ENCODE results near the gene MAD1L1.

Gene MAD1L1

DNA sequence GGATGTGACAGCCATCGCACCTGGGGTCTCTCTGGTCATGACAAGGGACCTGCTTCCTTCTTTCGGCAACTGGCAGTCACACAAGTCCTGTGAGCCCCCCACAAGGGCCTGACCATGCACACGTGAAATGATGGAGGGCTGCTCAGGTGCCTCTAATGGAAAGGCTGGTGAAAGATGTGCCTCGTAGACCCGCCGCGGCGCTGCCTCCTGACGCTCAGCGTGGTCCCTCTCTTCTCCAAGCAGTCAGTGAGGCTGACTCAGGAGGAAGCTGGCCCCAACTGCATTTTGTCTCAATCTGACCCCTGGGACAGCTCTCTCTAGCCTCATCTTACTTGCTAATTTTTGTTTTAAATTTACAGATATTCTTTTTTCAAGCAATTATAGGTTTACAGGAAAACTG lies 100.9 kb downstream of the MAD1L1 start:
- no peak for DNase-seq

DNA sequence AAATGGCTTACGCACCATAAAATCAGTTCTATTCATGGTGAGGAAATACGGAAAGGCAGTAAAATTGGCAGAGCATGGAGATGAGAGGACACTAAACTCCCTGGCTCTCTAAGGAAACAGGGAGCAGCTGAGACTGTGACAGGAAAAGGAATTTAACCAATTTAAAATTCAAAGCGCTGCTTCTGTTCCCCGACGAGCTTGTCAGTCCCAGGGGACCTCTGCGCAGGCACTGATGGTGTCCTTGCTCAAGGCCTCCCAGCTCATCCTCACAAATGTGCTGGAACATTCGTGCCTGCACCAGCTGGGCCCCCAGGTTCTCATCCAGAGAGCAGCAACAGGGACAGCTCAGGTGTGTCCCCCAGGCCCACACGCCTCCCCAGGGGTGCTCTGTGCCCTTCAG lies 101.4 kb downstream of the MAD1L1 start:
- no peak for DNase-seq

DNA sequence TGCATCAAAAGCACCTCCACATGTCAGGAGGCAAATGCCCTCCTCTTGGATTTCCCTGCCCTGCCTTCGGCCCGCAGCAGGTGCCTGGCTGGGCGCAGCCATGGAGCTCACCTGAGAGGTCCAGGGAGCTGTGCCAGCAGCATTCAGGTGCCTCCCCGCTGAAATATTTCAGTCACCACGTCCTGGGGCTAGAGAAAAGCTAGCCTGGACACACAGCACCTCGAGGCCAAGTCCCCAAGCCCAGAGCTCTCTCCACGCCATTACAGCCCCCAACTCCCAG lies 102.7 kb downstream of the MAD1L1 start:
- DNase-seq = no peak

DNA sequence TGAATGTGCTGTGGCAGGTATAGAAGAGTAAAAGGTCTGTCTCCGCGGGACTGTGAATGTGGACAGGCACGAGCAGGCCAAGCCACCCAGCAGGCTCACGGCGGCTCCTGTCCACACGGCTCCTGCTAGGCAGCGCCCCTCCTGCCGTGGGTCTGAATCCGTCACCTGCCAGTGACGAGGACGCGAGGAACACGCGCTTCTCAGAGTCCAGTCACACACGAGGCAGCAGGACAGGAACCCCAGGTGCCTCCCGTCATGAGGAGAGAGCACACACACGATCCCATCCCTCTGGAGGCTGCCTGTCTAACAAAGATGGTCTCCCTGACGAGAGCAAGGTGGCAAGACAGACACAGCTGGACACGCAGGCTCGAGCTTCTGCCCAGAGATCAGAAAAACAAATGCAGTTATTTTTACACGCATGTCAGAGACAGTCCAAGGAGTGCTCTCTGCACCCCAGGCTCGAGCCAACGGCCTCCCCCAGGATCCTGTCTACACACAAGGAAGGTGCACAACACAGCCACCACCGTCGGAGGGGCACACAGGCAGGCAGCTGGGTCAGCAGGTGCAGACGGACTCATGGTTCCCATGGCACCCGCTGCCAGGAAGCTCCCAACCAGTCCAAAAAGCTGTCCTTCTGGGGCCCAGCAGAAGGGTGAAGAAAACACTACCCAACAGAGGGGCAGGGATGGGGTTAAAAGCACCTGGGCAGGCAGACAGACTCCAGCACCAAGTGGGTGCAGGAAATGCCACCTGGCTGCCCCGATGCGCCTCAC lies 103.2 kb downstream of the MAD1L1 start:
- no peak for DNase-seq

DNA sequence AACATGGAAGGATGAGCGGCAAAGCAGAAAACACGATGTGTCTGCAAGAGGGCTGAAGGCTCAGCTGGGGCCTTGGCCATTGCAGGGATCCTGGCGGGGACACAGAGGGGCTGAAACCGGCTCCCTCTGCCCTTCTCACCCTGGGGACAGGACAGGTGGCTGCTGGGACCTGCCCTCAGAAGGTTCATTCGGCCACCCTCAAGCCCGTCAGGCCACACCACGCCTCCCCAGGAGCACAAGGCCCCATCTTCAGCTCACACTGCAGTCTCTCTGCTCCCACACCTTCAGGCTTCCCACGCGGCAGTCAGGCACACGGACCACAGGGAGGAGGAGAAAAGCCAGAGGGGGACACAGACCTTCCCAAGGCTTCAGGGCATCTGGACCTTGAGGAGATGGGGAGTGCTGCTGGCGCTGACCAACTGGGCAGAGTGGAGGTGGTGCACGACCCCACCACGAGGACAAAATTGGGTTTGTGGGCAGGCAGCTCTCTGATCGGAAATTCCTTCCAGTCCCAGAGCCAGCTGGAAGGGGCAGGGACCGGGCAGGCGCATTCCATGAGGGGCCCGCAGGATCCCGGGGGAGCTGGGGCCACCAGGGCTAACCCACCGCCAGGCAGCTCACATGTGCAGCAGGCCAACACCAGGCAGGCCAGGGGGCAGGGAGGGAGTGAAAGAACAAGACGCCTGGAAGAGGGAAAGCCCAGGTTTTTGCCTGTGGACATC lies 104.0 kb downstream of the MAD1L1 start:
- no peak for DNase-seq

DNA sequence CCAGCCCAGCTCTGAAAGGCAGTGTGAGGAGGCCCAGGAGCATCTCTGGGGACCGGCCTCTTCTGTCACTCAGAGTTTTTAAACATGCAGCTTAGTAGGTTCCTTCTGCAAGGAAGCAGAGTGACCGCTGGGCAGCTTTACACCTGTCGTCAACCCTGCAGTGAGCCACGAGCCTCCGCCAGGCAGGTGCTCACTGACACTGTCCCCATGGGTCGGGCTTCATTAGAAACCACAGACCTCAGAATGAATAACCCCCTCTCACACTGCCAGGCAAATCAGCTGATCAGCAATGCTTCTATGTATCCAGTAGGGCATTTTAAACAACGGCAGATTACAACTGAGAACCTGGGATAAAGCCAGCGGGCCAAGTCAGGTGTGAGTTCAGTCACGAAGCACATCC lies 106.1 kb downstream of the MAD1L1 start:
- no peak for DNase-seq

DNA sequence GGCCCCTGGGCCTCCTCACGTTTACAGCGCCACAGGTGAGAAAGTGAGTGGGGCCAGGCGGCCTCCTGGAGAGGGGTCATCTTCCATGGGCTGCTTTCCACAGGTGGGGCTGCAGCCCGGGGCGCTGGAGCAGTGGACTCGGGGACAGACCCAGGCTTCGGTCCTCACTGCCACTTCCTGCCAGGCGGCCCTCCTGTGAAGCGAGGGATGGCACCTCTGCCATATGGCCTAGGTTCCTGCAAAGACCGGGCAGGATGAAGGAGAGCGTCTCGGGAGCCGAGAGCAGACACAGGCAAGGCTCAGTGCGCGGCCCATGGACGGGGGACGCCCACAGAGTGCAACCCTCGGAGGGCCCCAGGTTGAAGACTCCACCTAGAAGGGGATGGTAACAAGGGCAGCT lies 106.8 kb downstream of the MAD1L1 start:
- DNase-seq = no peak

DNA sequence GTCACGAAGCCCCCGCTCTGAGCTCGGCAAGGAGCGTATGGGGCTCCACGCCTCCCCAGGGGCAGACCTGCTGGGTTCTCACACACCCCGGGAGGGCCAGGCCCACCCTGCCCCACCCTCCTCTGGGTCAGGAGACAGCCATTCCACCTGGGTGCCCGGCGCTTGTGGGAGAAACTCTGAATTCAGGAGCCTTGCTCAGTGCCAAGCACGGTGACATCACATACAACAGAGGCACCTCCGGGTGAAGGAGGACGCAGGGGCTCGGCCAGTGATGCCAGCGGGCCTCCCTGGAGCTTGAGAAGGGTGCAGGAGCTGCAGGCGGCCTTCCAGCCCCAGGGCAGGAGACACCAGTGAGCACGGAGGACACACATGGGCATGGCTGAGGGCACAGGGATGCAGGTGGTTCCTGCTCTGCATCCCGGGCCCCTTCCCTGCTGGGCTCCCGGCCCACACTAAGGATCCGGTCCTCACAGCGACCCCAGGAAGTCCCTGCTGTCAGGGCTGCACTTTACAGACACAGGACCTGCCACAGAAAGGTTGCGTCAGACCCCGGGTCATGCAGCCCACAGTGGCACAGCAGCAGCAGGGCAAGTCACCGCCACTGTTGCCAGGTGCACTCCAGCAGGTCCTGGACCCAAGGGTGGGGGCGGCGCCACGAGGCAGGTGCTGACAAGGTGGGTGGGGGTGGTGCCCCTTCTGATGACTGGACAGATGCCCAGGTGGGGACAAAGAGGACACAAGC lies 108.0 kb downstream of the MAD1L1 start:
- no peak for DNase-seq

DNA sequence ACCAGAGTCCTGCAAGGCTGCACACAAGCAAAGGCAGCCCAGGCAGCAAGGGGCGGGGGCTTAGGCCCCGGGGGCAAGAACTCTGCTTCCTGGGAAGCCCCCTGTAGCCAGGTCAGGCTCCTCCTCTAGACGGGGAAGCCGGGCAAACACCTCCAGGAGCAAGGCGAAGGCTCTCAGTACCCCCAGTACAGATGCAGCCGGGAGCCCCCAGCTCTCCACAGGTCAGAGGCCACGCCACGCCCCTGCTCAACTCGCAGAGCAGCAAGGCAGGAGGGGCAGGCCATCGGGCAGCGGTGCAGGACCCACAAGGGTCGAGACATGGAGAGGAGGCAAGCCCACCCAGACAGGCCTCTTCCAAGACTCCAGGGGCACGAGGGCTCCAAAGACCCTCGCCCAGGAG lies 108.8 kb downstream of the MAD1L1 start:
- DNase-seq = no peak

DNA sequence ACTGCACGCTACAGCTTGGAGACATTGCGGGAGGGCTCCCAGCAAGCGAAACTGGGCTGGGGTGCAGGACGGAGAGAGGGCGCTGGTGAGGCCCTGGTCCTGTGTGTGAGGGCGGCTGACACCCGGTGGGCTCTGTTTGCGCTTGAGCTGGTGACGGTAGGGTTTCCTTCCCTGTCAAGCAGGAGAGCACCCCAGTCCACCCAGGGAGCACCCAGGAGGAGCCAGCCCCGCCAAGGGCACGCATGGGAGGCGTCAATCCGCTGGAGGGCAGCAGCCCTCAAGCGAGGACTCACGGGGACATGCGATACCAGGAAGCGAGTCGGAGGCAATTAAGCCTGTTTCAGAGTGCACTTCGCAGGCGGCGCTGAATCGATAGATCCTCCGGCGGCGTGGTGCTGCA lies 109.4 kb downstream of the MAD1L1 start:
- DNase-seq = no peak

DNA sequence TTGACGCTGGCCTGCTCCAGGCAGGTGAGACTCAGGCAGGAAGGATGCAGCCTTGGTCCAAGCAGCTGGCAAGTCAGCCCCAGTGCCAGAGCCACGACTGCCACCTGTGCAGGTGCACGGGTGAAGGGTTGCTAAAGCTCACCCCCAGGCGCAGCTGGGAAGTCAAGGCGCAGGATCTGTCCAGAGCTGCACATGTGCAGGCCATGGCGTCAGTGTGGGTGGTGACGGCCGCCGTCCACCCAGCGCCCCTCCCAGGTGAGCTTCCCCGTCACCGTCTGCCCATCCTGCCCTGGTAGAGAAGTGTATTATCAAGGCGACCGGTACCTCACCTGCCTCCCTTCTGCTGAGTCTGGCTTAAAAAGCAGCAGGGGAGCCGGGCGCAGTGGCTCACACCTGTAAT lies 110.1 kb downstream of the MAD1L1 start:
- DNase-seq = no peak

DNA sequence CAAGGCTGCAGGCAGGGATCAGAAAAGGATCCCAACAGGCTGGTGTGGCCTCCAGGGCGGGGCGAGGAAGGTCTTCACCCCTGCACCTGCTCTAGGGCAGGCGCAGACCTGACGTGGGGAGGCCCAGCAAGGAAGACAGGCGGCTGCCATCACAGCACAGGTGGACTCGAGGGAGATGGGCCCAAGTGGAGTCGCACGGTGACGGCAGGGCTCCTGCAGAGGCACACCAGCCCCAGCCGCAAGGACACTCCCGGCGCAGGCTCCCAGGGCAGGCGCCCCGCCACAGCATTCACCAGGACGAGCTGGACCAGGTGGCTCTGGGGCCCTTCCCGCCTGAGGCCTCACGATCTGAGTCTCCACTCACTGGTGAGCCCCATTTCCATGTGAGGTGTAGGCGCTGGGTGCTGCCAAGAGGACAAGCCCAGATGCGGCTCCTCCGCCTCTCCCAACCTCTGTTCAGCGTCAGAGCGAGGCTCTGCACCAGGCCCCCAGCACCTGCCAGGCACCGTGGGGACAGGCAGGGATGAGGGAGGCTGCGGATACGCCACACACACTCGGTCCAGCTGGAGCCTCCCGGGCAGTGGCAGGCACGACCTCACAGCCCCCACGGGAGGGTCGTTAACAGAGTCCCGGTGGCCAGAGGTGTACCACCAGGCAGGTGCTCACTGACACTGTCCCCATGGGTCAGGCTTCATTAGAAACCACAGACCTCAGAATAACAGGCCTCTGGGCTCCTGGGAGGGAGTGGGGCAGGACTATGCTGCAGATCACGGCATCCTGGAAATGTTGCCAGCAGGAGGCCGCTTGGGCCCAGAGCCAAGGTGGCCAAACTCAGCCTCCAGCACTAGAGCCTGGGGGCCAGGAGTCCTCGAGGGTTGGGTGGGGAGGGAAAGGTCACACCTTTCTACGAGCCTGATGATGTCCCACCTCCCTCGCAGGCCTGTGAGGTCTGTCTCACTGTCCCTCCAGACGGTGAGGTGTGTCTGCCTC lies 111.6 kb downstream of the MAD1L1 start:
- no peak for DNase-seq

DNA sequence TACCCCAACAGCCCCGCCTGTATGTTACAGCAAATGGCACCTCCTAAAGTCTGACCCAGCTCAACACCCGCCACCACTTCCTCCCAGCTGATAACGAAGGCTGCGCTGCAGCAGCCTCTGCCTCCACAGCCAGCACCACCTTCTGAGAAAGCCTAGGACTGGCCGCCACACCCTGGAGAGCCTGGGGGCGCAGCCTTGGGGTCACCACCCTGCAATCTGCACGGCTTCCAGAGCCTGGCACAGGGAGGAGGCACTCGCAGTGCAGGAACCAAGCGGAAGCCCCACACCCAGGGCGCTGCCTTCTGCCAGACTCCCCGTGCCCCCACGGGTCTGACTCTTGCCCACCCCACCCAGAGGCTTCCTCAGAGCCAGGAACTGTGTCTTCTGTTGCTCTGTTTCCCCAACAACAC lies 112.5 kb downstream of the MAD1L1 start:
- peak in 1 of 2 donors; percentile 39 for DNase-seq

DNA sequence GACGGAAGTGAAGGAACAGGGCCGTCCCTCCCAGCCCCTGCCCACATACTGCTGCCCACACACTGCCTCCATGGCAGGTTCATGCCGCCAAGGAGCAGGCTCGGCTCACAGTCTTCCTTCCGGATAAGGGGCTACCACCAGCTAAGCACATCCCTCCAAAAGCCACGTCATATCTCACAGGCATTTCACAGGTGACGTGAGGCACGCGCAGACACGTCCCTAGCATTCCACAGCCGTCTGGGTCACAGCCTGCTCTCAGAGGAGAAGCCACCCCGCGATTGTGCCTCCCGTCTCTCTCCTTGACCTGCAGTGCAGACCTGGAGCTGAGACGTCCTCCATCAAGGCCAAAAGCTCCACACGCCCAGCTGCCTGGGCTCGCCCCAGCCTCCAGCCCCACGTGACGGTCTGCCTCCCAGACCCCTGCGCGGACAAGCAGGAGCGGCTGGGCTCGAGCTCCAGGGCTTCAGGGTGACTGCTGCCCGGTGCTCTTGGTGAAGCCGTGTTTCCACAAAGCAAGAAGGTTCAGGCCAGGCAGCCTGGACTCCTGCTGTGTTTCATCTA lies 114.0 kb downstream of the MAD1L1 start:
- no peak for DNase-seq

DNA sequence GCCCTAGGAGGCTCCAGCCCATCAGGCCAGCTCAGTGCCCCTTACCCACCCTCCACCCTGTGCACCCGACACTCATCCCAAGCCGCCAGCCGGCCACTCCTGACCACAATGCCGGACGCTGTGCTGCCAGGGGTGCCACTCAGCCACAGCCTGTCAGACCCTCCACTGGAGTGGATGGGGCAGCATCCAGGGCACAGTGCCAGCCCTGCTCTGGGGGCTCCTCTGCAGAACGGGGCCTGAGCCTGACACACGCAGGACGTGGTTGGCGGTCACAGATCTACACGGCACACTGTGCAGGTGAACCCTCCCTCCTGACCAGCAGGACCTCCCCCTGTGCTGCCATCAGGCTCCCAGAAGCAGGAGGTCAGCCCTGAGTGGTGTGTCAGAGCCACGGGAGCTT lies 114.7 kb downstream of the MAD1L1 start:
- no peak for DNase-seq

DNA sequence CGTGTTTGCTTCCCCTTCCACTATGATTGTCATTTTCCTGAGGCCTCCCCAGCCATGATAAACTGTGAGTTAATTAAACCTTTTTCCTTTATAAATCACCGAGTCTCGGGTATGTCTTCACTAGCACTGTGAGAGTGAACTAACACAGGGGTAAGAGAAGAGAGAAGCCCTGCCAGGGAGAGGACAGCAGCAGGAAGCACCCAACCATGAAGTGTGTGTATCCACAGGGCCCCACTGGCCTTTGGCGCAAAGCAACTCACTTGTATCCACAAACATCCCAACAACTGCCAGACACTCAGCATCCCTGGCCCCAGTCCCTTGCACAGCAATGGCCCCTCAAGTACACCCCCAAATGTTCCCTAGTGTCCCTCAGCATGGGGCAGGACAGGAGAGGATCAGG lies 115.1 kb downstream of the MAD1L1 start:
- no peak for DNase-seq

DNA sequence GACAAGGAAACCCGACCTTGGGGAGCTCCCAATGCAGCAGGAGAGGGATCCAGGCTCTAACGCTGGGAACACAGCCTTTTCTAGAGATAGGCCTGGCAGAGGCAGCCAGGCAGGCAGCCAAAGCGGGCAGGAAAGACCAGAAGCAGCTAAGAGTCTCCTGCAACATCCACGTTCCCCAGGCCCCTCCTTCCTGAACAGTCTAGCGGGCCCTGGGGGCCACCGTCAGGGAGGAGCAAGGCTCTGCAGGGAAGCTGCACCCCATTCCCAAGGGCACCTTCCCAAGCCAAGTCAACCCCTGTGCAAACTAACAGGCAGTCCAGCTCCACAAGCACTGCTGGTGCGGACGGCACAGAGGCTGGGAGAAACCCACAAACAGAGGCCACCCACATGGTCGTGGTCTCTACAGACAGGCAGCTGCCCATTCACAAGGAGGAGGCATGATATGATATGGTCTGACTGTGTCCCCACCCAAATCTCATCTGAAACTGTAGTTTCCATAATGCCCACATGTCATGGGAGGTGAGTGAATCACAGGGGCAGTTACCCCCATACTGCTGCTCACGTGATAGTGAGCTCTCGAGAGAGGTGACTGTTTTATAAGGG lies 115.7 kb downstream of the MAD1L1 start:
- peak in 1 of 2 donors; percentile 23 for DNase-seq

DNA sequence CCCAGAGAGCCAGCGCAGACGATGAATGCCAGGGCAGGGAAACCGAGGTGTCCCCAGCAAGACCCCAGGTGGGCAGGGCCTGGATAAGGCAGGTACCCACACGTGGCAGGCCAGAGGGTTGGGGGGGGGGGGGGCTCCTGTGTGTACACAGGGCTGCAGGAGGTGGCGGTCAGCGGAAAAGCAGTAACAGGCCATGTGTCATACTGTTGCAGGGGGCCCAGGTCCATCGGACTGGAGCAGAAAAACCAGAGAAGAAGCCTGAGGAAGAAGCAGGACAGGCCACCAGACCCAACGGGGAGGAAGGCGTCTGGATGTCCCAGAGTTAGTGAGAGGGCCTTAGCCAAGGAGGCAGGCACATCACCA lies 116.3 kb downstream of the MAD1L1 start:
- DNase-seq = no peak

DNA sequence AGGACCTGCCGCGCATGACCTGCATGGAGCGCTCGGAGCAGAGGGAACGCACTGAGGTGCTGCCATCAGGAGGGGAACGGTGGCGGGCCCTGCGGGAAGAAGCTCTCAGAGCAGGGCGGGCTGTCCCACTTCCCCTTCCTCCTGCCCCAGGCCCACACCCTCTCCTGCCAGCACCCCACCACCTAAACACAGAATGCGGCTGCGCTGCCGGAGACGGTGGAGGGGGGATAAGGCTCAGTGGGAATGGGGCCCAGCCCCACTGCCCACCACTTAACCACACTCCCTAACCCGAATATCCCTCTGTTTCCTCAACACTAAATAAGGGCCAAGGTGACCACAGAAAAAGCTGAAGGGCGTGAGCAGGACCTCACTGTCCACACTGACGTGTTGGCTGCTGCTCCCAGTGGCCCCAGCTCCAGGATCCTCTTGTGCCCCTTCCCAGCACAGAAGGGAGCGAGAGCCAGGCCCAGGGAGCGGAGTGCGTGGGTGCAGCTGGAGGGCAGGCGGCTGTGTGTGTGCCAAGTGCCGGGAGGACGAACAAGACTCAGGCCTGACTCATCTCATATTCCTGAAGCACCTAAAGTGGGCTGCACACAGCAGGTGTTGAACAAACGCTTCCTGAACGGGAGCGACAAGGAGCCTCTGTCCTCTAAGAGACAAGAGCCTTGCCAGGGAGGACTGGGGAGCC lies 116.8 kb downstream of the MAD1L1 start:
- no peak for DNase-seq

DNA sequence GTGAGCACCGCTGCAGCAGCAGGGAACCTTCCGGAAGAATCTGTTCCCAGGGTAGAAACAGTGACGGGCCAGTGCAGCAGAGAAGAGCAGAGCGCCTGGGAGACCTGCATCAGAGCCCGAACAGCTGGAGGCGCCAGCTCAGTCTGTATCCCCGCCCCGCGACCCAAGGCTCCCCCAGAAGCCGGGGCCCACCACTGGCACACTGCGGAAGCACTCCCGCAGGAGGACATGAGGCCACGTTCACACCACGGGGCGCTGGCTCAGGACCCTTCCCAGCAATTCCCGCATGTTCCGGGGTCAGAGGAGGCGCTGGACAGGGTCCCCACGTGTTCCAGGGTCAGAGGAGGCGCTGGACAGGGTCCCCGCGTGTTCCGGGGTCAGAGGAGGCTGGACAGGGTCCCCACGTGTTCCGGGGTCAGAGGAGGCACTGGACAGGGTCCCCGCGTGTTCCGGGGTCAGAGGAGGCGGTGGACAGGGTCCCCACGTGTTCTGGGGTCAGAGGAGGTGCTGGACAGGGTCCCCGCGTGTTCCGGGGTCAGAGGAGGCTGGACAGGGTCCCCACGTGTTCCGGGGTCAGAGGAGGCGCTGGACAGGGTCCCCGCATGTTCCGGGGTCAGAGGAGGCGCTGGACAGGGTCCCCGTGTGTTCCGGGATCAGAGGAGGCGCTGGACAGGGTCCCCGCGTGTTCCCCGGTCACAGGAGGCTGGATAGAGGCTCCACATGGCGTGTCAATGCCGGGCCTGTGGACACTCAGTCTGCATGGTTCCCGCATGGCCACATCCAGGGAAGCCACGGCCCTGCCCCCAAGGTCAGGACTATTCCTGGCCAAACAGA lies 117.6 kb downstream of the MAD1L1 start:
- no peak for DNase-seq
